Right lobe of liver (tissue), 6 donors: ENCODE data around the gene TRIM4. TPM values are rescaled to one million over a fixed set of nuclear protein-coding genes. Genes with fewer than 3 reads are reported as not detected.

Experiments
- ATAC-seq, 4 donors: fragments of 200-7000 bp; cut with Tn5 transposase; one replicate each; pipeline ENCODE4 v1.9.1; 2020; ENCODE audit warnings: mild to moderate bottlenecking in 4 of 4, moderate library complexity in 4 of 4
- DNase-seq, 3 donors: peaks; one replicate each; pipeline ENCODE4 v3.0.0-alpha.2; 2020
- H3K27ac ChIP-seq, 3 donors: fragments of 200-600 bp; one replicate each; pipeline ENCODE4 v1.8.0; 2022
- H3K27me3 ChIP-seq, 2 donors: fragments of 200-600 bp; one replicate each; pipeline ENCODE4 v1.8.0; 2022
- H3K36me3 ChIP-seq, 4 donors: fragments of 200-600 bp; sonication (generic) in 1 of 4; one replicate each; pipeline versions ENCODE4 v1.5.1 to v1.8.0; 2017 to 2022; ENCODE audit warnings: control low read depth in 1 of 4
- H3K4me1 ChIP-seq, 4 donors: fragments of 200-600 bp; sonication (generic) in 1 of 4; one replicate each; pipeline versions ENCODE4 v1.5.1 to v1.8.0; 2017 to 2022; ENCODE audit warnings: control low read depth in 1 of 4
- H3K4me3 ChIP-seq, 3 donors: fragments of 200-600 bp; one replicate each; pipeline ENCODE4 v1.8.0; 2022
- H3K9me3 ChIP-seq, 4 donors: fragments of 200-600 bp; sonication (generic) in 1 of 4; one replicate each; pipeline versions ENCODE4 v1.5.1 to v1.8.0; 2017 to 2022; ENCODE audit warnings: control low read depth in 1 of 4
- CTCF ChIP-seq, 4 donors: fragments of 200-600 bp in 3 of 4; fragments of 450-650 bp in 1 of 4; IDR thresholded peaks; one replicate each; pipeline versions ENCODE4 v1.5.1 to v1.8.0; 2016 to 2022; ENCODE audit warnings: antibody characterized with exemption in 4 of 4, mild to moderate bottlenecking in 2 of 4
- POLR2A ChIP-seq: fragments of 450-650 bp; IDR thresholded peaks from one replicate; pipeline ENCODE4 v1.6.1; 2017; ENCODE audit warnings: antibody characterized with exemption, mild to moderate bottlenecking
- WGBS: methylation state at CpG from one replicate; pipeline ENCODE4 v1.1.6; 2018; ENCODE audit warnings: low coverage, low lambda C conversion rate; ENCODE audit not compliant: insufficient coverage; ENCODE audit errors: missing lambda C conversion rate; 5-methylcytosine and 5-hydroxymethylcytosine counted together
- intact Hi-C, 2 donors: fragments of 100-400 bp; cut with DNase I; formaldehyde crosslinking; loops; one replicate each; pipeline versions ENCODE4 v1.11.2 to v1.14.1; 2022
- small RNA-seq, 2 experiments: library from RNA; depleted of rRNA; stranded (forward); fragments of <200 nt; gene quantifications; one replicate each; pipeline ENCODE3, GENCODE V24; 2016
- total RNA-seq, 6 experiments: library from RNA; depleted of rRNA in 2 of 6; stranded (reverse); fragments of >200 nt in 2 of 6; fragmentation: NEBNext Ultra II Directional in 3 of 6; extraction: Animal tissue kit (Norgen Biotek cat#: 25700) in 3 of 6; gene quantifications; one replicate each; pipeline versions ENCODE4 v1.1.0 to v1.2.4, GENCODE V29; 2016 to 2023
- donor health status: DM: no; HTN: yes; CAD: no.
- donor health status: DM: no; HTN: no; CAD: no.
- donor health status: DM: no; HTN: no; CAD: no.
- donor health status: DM: no; HTN: yes; CAD: no.
- donor health status: DM: no; HTN: yes; CAD: no.

The TRIM4 gene
- total RNA-seq, 6 experiments from 2014 or later, result 13.3 to 22.6 (median 16.3) TPM

GRCh38 chr7:99842926-99843325 lies 76.4 kb downstream of the TRIM4 start:
- Histone ChIP-seq H3K36me3 (peaks cover 0 to 88% (median 12%) of the 10 kb centered on the region in 4 donors), H3K27me3 (no peaks in the 10 kb centered on the region), H3K4me3 (no peak overlapping the region), H3K4me1 (peaks cover 0 to 6% (median 0%) of the 10 kb centered on the region in 4 donors), H3K27ac (no peak overlapping the region), H3K9me3 (no peaks in the 10 kb centered on the region)
- 97% methylated on average over 2 of the region's 2 CpGs for WGBS
- DNase-seq, result no peak
- ATAC-seq, result no peak
- TF ChIP-seq CTCF (IDR thresholded peaks at IDR 0.05) (no peak), POLR2A (no peak)
- intact Hi-C loops, result no loop called here

Small RNA genes within 50 kb of the gene (small RNA-seq; reads per million reads assigned to genes)
- gene AC011904.1, result 0 reads per million in 2 experiments
- 0 reads per million in 2 experiments for gene CYP3A52P
- gene RF00019, result 0 reads per million in 2 experiments
- 0 reads per million in 2 experiments for gene RF00561

Other genes with a start within 250 kb of the TRIM4 start
- gene CYP3A5, start 239.5 kb downstream of the TRIM4 start, total RNA-seq, result 100 to 1,000 TPM; 307 to 774 (median 646) TPM
- 100 to 1,000 TPM in 4 of 6 experiments, 10 to 100 TPM in 2; 19.8 to 623 (median 340) TPM for gene CYP3A7, start 184.3 kb downstream of the TRIM4 start, total RNA-seq
- gene CYP3A4, start 135.3 kb downstream of the TRIM4 start, total RNA-seq, result over 10,000 TPM in 1 of 6 experiments, 1,000 to 10,000 TPM in 2, 100 to 1,000 TPM in 3; 443 to 12,747 (median 1,120) TPM
- gene CYP3A43, start 91.5 kb downstream of the TRIM4 start, total RNA-seq, result 100 to 1,000 TPM in 1 of 6 experiments, 10 to 100 TPM in 3, 1 to 10 TPM in 2; 4.9 to 132 (median 22.5) TPM
- not detected for gene OR2AE1, start 42.5 kb downstream of the TRIM4 start, total RNA-seq
- gene GJC3, start 10.1 kb upstream of the TRIM4 start, total RNA-seq, result under 1 TPM; 0.17 to 0.86 (median 0.44) TPM
- gene AZGP1, start 56.5 kb upstream of the TRIM4 start, total RNA-seq, result 1,000 to 10,000 TPM in 4 of 6 experiments, 100 to 1,000 TPM in 2; 762 to 2,105 (median 1,328) TPM
- gene ZKSCAN1, start 96.1 kb upstream of the TRIM4 start, total RNA-seq, result 100 to 1,000 TPM in 2 of 6 experiments, 10 to 100 TPM in 4; 24.5 to 147 (median 80.1) TPM
- 1 to 10 TPM; 4.3 to 8.1 (median 5.7) TPM for gene ZSCAN21, start 130.2 kb upstream of the TRIM4 start, total RNA-seq
- 10 to 100 TPM in 5 of 6 experiments, 1 to 10 TPM in 1; 9.7 to 18.8 (median 14.0) TPM for gene ZNF3, start 162.2 kb upstream of the TRIM4 start, total RNA-seq
- gene COPS6, start 169.4 kb upstream of the TRIM4 start, total RNA-seq, result 10 to 100 TPM; 28.3 to 49.7 (median 42.7) TPM
- 10 to 100 TPM; 12.6 to 25.9 (median 20.8) TPM for gene MCM7, start 181.9 kb upstream of the TRIM4 start, total RNA-seq
- 1 to 10 TPM; 2.7 to 7.3 (median 4.3) TPM for gene AP4M1, start 182.1 kb upstream of the TRIM4 start, total RNA-seq
- 10 to 100 TPM; 11.1 to 27.2 (median 15.8) TPM for gene TAF6, start 199.8 kb upstream of the TRIM4 start, total RNA-seq
- 1 to 10 TPM; 2.9 to 4.9 (median 3.9) TPM for gene CNPY4, start 200.1 kb upstream of the TRIM4 start, total RNA-seq
- 1 to 10 TPM in 3 of 6 experiments, under 1 TPM in 3; 0.35 to 2.7 (median 1.1) TPM for gene MBLAC1, start 207.4 kb upstream of the TRIM4 start, total RNA-seq
- gene LAMTOR4, start 229.4 kb upstream of the TRIM4 start, total RNA-seq, result 10 to 100 TPM; 35.8 to 66.6 (median 44.9) TPM
- gene TRAPPC14, start 239.2 kb upstream of the TRIM4 start, total RNA-seq, result 10 to 100 TPM in 4 of 6 experiments, 1 to 10 TPM in 2; 8.2 to 14.6 (median 10.3) TPM
- gene GAL3ST4, start 249.1 kb upstream of the TRIM4 start, total RNA-seq, result 1 to 10 TPM in 1 of 6 experiments, under 1 TPM in 4, not detected in 1; 0.12 to 1.1 (median 0.56) TPM